ENCODE data around the gene NFKBIE.

DNA sequence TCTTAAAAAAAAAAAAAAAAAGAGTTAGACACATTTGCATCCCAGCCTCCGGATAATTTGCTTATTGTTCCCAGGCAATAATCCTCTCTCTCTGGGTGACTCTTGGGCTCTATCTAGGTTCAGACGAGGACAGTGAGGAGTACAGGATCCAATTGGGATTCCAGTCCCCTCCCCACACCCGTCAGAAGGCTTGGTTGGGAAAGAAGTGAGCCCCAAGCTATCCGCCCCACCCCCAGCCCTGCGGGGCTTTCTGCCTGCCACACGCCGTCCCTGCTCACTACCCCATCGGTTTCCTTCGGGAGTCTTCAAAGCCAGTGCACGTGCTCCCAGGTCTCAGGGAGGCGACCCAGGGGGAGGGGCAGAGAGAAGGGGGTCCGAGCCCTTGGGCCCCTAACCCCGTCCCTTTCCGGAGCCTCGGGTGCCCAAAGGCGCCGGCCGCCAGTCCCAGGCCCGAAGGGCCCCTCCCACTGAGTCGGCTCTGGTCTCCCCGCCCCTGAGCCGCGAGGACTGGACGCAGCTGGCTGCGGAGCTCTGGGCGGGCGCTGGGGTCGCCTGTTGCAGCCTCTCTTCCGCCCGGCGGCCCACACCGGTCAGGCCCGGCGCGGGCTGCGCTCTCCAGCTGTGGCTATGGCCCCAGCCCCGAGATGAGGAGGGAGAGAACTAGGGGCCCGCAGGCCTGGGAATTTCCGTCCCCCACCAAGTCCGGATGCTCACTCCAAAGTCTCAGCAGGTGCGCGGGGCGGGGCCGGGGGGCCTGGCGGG, 46.1 kb downstream of the NFKBIE start:
- TF ChIP-seq, protein P1, sequence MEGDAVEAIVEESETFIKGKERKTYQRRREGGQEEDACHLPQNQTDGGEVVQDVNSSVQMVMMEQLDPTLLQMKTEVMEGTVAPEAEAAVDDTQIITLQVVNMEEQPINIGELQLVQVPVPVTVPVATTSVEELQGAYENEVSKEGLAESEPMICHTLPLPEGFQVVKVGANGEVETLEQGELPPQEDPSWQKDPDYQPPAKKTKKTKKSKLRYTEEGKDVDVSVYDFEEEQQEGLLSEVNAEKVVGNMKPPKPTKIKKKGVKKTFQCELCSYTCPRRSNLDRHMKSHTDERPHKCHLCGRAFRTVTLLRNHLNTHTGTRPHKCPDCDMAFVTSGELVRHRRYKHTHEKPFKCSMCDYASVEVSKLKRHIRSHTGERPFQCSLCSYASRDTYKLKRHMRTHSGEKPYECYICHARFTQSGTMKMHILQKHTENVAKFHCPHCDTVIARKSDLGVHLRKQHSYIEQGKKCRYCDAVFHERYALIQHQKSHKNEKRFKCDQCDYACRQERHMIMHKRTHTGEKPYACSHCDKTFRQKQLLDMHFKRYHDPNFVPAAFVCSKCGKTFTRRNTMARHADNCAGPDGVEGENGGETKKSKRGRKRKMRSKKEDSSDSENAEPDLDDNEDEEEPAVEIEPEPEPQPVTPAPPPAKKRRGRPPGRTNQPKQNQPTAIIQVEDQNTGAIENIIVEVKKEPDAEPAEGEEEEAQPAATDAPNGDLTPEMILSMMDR (conservative IDR thresholded peaks at IDR 0.05; ENCODE audit: low read depth, low read length), result no peak
- TF ChIP-seq EZH2 (IDR thresholded peaks at IDR 0.05; ENCODE audit: low read length, unreplicated experiment), result no peak
